Measurements from ENCODE around the gene METTL6.

Gene METTL6

GRCh38 chr3:15434756-15435155 lies 7.4 kb upstream of the METTL6 start:
- TF ChIP-seq GATA2 (IDR thresholded peaks at IDR 0.05; ENCODE audit: low read depth, low read length) (no peak), GATA3 (IDR thresholded peaks at IDR 0.05; ENCODE audit: low read depth, low read length) (no peak)

DNA sequence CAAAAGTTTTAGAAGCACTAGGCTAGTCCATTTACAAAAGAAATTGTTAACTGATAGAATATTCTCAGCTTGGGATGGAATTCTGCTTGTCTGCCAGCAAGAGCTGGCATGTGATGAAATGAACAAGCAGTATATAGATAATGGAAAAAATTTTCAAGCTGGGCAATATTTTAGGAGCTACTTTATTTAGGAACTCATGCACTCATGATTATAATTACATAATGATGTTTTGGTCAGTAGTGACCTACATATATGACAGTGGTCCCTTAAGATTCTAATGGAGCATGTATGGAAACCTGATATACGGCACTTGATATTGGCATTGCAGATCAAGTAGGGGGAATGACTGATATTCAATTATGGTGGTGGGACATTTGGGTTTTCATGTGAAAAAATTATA lies 6.2 kb upstream of the METTL6 start:
- TF ChIP-seq GATA3 (IDR thresholded peaks at IDR 0.05; ENCODE audit: low read depth, low read length) (no peak), GATA2 (IDR thresholded peaks at IDR 0.05; ENCODE audit: low read depth, low read length) (no peak)

DNA sequence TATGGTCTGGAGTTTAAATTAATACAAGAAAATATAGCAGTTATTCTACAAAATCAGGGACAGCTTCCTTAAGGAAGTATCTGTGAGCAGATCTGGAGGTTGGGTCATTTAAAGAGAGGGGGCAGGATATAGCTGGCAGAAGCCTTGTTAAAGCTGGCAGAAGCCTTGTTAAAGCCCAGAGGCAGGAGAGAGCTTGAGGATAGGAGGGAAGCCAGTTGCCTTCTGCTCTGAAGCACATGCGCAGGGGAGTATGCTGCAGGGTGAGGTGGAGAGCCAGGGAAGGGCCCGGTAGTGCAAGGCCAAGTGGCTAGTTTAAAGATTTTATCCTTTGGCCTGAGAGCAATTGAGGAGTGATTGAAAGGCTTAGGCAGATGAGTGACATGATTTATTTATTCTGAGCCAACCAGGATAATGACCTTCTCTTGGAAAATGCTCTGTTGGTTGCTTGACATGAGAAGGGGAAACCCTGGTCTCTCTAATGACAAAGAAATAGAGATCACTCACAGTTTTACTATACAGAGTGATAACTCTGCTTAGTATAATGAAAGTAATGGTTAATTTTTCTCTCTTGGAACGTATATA lies 4.0 kb upstream of the METTL6 start:
- TF ChIP-seq GATA3 (IDR thresholded peaks at IDR 0.05; ENCODE audit: low read depth, low read length) (no peak), GATA2 (IDR thresholded peaks at IDR 0.05; ENCODE audit: low read depth, low read length) (no peak)

DNA sequence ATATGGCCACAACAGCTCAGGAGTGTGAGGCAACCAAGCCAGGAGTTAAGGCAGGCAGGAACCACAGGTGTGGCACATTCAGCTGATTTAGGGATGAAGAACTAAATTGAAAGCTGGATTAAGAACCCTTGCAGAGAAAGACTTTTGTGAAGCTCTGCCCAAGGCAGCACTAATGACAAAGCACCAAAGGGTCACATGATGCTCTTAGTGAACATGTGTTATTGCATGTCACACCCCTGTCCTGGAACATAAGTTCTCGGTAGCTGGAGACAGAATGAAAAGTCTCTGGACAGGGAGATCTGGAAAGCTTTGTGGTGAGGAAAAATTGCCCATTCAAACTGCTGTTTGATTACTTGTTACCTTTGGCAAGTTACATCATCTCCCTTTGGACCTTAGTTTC lies 3.3 kb upstream of the METTL6 start:
- TF ChIP-seq GATA2 (IDR thresholded peaks at IDR 0.05; ENCODE audit: low read depth, low read length) (no peak), GATA3 (IDR thresholded peaks at IDR 0.05; ENCODE audit: low read depth, low read length) (no peak)

DNA sequence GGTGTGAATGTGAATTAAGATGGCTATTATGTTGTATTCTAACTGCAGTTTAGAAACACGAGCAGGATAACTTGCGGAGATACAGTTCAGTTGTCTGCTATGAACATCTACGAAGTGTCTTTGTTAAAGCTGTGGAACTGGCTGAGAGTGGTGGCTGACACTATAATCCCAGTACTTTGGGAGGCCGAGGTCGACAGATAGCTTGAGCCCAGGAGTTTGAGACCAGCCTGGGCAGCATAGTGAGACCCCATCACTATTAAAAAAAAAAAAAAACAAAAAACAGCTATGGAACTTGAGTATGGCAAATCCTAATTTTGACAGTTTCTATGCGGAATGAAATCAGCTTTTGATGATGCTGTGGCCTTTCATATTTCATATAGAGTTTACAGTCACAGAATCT lies 1.7 kb upstream of the METTL6 start:
- TF ChIP-seq GATA2 (IDR thresholded peaks at IDR 0.05; ENCODE audit: low read depth, low read length) (no peak), GATA3 (IDR thresholded peaks at IDR 0.05; ENCODE audit: low read depth, low read length) (no peak)

DNA sequence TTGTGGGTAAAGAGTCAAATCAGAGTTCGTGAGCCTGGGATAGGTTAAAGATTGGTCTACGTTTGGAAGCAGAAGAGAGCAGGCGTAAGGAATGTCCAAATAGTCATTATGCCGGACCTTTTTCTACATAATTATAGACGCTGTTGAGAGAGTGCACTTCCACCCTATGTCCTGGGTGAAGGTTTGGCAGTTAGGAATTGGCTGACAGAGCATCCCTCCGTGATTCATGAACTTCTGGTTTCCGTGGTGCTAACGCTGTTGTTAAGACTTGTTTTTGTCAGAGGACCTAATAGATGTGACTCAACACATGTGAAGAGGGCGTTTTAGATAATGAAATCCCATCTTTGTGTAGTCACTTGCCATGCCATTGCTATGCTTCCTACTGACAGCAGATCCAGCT lies 1.2 kb upstream of the METTL6 start:
- TF ChIP-seq GATA2 (IDR thresholded peaks at IDR 0.05; ENCODE audit: low read depth, low read length) (no peak), GATA3 (IDR thresholded peaks at IDR 0.05; ENCODE audit: low read depth, low read length) (no peak)

- TF ChIP-seq GATA3 (IDR thresholded peaks at IDR 0.05; ENCODE audit: low read depth, low read length): no peak
- no peak for TF ChIP-seq GATA2 (IDR thresholded peaks at IDR 0.05; ENCODE audit: low read depth, low read length)
Measured at GRCh38 chr3:15427981-15428380, 637 bp upstream of the METTL6 start.

- no peak for TF ChIP-seq GATA3 (IDR thresholded peaks at IDR 0.05; ENCODE audit: low read depth, low read length)
- no peak for TF ChIP-seq GATA2 (IDR thresholded peaks at IDR 0.05; ENCODE audit: low read depth, low read length)
Measured at GRCh38 chr3:15426579-15427118, 695 bp downstream of the METTL6 start.

DNA sequence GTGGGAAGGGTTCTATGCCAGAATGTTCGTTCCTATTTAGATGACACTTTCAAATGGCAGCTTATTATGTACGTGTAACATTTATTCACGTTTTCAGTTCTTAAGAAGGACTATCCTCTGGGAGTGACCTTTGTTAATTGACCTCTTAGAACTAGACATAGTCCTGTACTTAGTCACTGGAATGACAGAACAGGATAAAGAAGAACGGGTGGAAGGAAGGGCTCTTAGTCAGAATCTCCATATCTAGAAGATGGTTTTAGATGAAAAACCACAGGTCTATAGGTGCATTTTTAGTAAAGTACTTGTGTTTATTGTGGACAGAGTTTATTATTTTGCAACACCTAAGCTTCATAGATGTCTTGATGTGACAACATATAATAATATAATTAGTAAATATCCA lies 6.5 kb downstream of the METTL6 start:
- TF ChIP-seq GATA2 (IDR thresholded peaks at IDR 0.05; ENCODE audit: low read depth, low read length) (no peak), GATA3 (IDR thresholded peaks at IDR 0.05; ENCODE audit: low read depth, low read length) (no peak)

DNA sequence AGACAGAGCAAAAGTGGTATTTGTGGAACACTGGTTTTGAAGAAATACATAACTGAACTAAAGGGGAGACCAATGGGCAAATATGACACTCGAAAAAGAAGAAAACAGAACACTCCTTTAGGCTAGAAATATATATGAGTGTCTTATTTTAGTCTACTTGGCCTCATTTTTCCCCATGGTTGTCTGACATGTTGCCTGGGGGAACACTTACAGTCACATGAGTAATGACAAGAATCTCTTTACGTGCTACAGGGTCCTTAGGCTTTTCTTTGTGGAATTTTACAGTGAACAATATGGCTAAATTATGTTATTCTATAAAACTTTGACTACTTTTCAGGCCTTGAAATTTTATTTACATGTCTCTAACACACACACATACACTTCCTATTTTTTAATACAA lies 17.6 kb downstream of the METTL6 start:
- no peak for TF ChIP-seq GATA2 (IDR thresholded peaks at IDR 0.05; ENCODE audit: low read depth, low read length)
- TF ChIP-seq GATA3 (IDR thresholded peaks at IDR 0.05; ENCODE audit: low read depth, low read length): no peak

GRCh38 chr3:15409239-15409638 lies 18.1 kb downstream of the METTL6 start:
- no peak for TF ChIP-seq GATA2 (IDR thresholded peaks at IDR 0.05; ENCODE audit: low read depth, low read length)
- TF ChIP-seq GATA3 (IDR thresholded peaks at IDR 0.05; ENCODE audit: low read depth, low read length): no peak

- TF ChIP-seq GATA2 (IDR thresholded peaks at IDR 0.05; ENCODE audit: low read depth, low read length): no peak
Measured at GRCh38 chr3:15405448-15406050, 21.8 kb downstream of the METTL6 start.

GRCh38 chr3:15404767-15405166 lies 22.6 kb downstream of the METTL6 start:
- TF ChIP-seq GATA2 (IDR thresholded peaks at IDR 0.05; ENCODE audit: low read depth, low read length) (no peak), GATA3 (IDR thresholded peaks at IDR 0.05; ENCODE audit: low read depth, low read length) (no peak)

DNA sequence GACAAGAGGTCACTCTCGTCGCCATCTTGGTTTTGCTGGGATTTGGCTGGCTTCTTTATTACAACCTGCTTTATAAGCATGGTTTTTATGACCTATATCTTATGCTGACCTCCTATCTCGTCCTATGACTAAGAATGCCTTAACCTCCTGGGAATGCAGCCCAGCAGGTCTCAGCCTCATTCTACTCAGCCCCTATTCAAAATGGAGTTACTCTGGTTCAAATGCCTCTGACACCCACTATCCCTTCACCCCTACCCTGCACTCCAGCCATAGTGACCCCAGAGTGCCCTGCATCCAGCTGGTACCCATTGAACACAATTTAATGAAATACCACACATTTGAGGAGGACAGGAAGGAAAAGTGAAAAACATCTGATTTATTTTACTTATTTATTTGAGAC lies 23.4 kb downstream of the METTL6 start:
- no peak for TF ChIP-seq GATA2 (IDR thresholded peaks at IDR 0.05; ENCODE audit: low read depth, low read length)
- no peak for TF ChIP-seq GATA3 (IDR thresholded peaks at IDR 0.05; ENCODE audit: low read depth, low read length)

DNA sequence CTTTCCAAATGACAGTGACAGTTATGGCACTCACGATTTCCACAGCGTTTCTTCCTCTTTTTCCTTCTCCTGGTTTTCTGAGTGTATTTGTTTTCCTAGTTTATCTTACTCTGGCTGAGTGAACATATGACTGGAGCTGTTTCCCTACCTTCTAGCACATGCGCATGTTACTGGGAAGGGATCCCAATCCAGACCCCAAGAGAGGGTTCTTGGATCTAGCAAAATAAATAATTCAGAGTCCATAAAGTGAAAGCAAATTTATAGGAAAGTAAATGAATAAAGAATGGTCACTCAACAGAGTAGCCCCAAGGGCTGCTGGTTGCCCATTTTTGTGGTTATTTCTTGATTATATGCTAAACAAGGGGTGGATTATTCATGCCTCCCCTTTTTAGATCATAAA lies 23.8 kb downstream of the METTL6 start:
- TF ChIP-seq GATA3 (IDR thresholded peaks at IDR 0.05; ENCODE audit: low read depth, low read length) (no peak), GATA2 (IDR thresholded peaks at IDR 0.05; ENCODE audit: low read depth, low read length) (no peak)

All from SH-SY5Y (cell line).